DND-41 (cell line): Measurements from ENCODE around the gene BLOC1S6.

ENCODE experiments used
- EZH2 ChIP-seq: IDR thresholded peaks from 3 replicates; pipeline ENCODE4 v1.6.1; 2012; ENCODE audit warnings: borderline replicate concordance, low read depth, mild to moderate bottlenecking, moderate library complexity, low read length, inconsistent platforms; ENCODE audit not compliant: severe bottlenecking
- TF ChIP-seq, protein P1 (sequence below): IDR thresholded peaks from 2 replicates; pipeline ENCODE4 v1.5.1; 2012; ENCODE audit warnings: borderline replicate concordance, low read length, moderate library complexity, mild to moderate bottlenecking; ENCODE audit not compliant: poor library complexity, severe bottlenecking; ENCODE audit errors: extremely low read depth

DNA sequence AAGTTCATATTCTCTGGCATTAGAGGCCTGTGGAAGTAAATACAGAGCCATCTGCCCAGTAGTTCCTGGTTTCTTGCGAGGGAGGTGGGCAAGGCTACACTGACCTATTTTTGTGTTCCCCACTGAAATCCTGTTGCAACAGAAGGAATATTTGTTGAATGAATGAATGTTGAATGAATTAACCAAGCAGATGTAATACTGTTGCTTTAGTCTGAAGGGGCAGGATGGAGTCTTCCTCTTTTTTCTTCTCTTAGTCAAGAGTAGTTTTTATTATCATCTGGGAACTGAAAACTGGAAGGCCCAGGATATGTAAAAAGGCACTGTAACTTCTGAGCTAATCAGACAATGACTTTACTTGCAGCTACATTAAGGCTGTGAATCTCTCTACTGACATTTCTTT is 17.1 kb downstream of the BLOC1S6 start:
- TF ChIP-seq, protein P1, sequence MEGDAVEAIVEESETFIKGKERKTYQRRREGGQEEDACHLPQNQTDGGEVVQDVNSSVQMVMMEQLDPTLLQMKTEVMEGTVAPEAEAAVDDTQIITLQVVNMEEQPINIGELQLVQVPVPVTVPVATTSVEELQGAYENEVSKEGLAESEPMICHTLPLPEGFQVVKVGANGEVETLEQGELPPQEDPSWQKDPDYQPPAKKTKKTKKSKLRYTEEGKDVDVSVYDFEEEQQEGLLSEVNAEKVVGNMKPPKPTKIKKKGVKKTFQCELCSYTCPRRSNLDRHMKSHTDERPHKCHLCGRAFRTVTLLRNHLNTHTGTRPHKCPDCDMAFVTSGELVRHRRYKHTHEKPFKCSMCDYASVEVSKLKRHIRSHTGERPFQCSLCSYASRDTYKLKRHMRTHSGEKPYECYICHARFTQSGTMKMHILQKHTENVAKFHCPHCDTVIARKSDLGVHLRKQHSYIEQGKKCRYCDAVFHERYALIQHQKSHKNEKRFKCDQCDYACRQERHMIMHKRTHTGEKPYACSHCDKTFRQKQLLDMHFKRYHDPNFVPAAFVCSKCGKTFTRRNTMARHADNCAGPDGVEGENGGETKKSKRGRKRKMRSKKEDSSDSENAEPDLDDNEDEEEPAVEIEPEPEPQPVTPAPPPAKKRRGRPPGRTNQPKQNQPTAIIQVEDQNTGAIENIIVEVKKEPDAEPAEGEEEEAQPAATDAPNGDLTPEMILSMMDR = no peak
- TF ChIP-seq EZH2 = no peak
